ENCODE results near the gene FGD3.

The FGD3 gene

GRCh38 chr9:92977279-92977678, 30.0 kb downstream of the FGD3 start:
- H3K4me3 ChIP-seq (ENCODE audit: low read depth, low read length): no peak overlapping the region
- no peak for TF ChIP-seq CTCF (IDR thresholded peaks at IDR 0.05; ENCODE audit: borderline replicate concordance, insufficient read depth, low read depth, low read length)

- no peak overlapping the region for H3K4me3 ChIP-seq (ENCODE audit: low read depth, low read length)
- no peak for TF ChIP-seq CTCF (IDR thresholded peaks at IDR 0.05; ENCODE audit: borderline replicate concordance, insufficient read depth, low read depth, low read length)
Observed at GRCh38 chr9:92978345-92978875, 31.1 kb downstream of the FGD3 start.

- no peak overlapping the region for H3K4me3 ChIP-seq (ENCODE audit: low read depth, low read length)
- no peak for TF ChIP-seq CTCF (IDR thresholded peaks at IDR 0.05; ENCODE audit: borderline replicate concordance, insufficient read depth, low read depth, low read length)
Observed at GRCh38 chr9:92979283-92980056, 32.1 kb downstream of the FGD3 start.

GRCh38 chr9:92980085-92980745, 32.9 kb downstream of the FGD3 start:
- TF ChIP-seq CTCF (IDR thresholded peaks at IDR 0.05; ENCODE audit: borderline replicate concordance, insufficient read depth, low read depth, low read length): no peak
- no peak overlapping the region for H3K4me3 ChIP-seq (ENCODE audit: low read depth, low read length)

GRCh38 chr9:92982130-92982529, 34.8 kb downstream of the FGD3 start:
- TF ChIP-seq CTCF (IDR thresholded peaks at IDR 0.05; ENCODE audit: borderline replicate concordance, insufficient read depth, low read depth, low read length): no peak
- H3K4me3 ChIP-seq (ENCODE audit: low read depth, low read length): no peak overlapping the region

- TF ChIP-seq CTCF (IDR thresholded peaks at IDR 0.05; ENCODE audit: borderline replicate concordance, insufficient read depth, low read depth, low read length): no peak
- H3K4me3 ChIP-seq (ENCODE audit: low read depth, low read length): no peak overlapping the region
Observed at GRCh38 chr9:92983984-92984589, 36.8 kb downstream of the FGD3 start.
